Upper lobe of left lung (tissue), 4 donors: ENCODE results near the gene FUT8.

ENCODE experiments used
- EP300 ChIP-seq, 4 donors: sonication (generic); formaldehyde crosslinking; IDR thresholded peaks; one replicate each; pipeline ENCODE4 v1.5.1; 2017; ENCODE audit warnings: antibody characterized with exemption in 4 of 4, control low read depth in 2 of 4
- POLR2A ChIP-seq, 4 donors: fragments of 450-650 bp; IDR thresholded peaks; one replicate each; pipeline ENCODE4 v1.5.1; 2016 to 2017; ENCODE audit warnings: antibody characterized with exemption in 4 of 4, mild to moderate bottlenecking in 2 of 4
- POLR2AphosphoS5 ChIP-seq, 2 donors: sonication (generic); formaldehyde crosslinking; IDR thresholded peaks; one replicate each; pipeline ENCODE4 v1.5.1; 2017; ENCODE audit warnings: antibody characterized with exemption in 2 of 2
- TF ChIP-seq, protein P1 (sequence below), 6 experiments: fragments of 450-650 bp in 4 of 6; fragments of 200-600 bp in 2 of 6; sonication (generic) in 2 of 6; IDR thresholded peaks; one replicate each; pipeline ENCODE4 v1.5.1; 2016 to 2019; ENCODE audit warnings: antibody characterized with exemption in 6 of 6

DNA sequence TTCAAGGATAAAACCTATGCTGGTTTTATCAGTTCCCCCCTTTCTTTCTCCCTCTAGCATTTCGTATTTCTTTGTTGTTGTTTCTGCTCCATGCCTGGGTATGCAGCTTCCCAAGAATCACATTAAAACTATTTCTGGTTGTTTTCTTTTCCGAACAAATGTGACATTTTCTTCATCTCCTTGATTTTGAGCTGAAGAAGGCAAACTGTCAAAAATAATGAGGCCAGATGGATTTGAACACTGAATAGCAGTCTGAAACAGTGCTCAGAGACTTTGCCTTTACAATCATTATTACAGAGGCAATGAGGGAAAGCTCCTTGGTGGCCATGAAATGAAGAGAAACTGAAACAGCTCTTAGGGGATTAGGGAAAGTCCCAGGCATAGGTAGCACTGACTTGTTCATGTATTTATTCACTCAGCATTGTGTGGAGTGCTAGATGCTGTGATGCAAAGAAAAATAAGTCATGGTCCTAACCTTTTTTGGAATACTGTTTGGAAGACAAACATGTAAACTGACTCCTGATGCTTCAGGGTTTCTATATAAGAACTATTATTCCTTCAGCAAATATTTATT is 319.5 kb downstream of the FUT8 start:
- TF ChIP-seq POLR2A (IDR thresholded peaks at IDR 0.05) (no peak), EP300 (IDR thresholded peaks at IDR 0.05) (no peak), POLR2AphosphoS5 (IDR thresholded peaks at IDR 0.05) (no peak)
- TF ChIP-seq, protein P1, sequence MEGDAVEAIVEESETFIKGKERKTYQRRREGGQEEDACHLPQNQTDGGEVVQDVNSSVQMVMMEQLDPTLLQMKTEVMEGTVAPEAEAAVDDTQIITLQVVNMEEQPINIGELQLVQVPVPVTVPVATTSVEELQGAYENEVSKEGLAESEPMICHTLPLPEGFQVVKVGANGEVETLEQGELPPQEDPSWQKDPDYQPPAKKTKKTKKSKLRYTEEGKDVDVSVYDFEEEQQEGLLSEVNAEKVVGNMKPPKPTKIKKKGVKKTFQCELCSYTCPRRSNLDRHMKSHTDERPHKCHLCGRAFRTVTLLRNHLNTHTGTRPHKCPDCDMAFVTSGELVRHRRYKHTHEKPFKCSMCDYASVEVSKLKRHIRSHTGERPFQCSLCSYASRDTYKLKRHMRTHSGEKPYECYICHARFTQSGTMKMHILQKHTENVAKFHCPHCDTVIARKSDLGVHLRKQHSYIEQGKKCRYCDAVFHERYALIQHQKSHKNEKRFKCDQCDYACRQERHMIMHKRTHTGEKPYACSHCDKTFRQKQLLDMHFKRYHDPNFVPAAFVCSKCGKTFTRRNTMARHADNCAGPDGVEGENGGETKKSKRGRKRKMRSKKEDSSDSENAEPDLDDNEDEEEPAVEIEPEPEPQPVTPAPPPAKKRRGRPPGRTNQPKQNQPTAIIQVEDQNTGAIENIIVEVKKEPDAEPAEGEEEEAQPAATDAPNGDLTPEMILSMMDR (IDR thresholded peaks at IDR 0.05) = no peak
